GM18505 (cell line): ENCODE results near the gene SMIM27.
"Not testable (repeated sequence)": the region's sequence is repeated elsewhere in the genome, so short reads cannot be mapped to it uniquely, and the experiment has no call there.

Source experiments
- ATAC-seq: cut with Tn5 transposase; IDR thresholded peaks from one replicate; pipeline ENCODE4 v1.9.1; 2021; ENCODE audit not compliant: unreplicated experiment
- POLR2A ChIP-seq: IDR thresholded peaks from 4 replicates; pipeline ENCODE4 v1.6.1; 2011; ENCODE audit warnings: borderline replicate concordance; ENCODE audit not compliant: insufficient read depth, insufficient read length; ENCODE audit errors: extremely low read depth

SMIM27 gene

GRCh38 chr9:32552172-32552872 lies at the start of gene SMIM27, which contains the start of gene TOPORS:
TSS of gene SMIM27 (plus strand) at chr9:32552327. CDS start at chr9:32552435, 108 bp downstream.
TSS of gene TOPORS (minus strand) at chr9:32552586. CDS start at chr9:32552436, 150 bp downstream.
- peak; percentile 91 for TF ChIP-seq POLR2A
- ATAC-seq: peak; percentile 73

GRCh38 chr9:32502464-32502863 lies 49.7 kb upstream of the SMIM27 start:
- no peak for TF ChIP-seq POLR2A
- no peak for ATAC-seq

- TF ChIP-seq POLR2A: no peak
- ATAC-seq: no peak
These were observed 49.1 kb upstream of the SMIM27 start for GRCh38 chr9:32503008-32503407.

- ATAC-seq: no peak
- no peak for TF ChIP-seq POLR2A
These were observed 43.4 kb upstream of the SMIM27 start for GRCh38 chr9:32508728-32509127.

- ATAC-seq: no peak
- TF ChIP-seq POLR2A: no peak
These were observed 35.9 kb upstream of the SMIM27 start for GRCh38 chr9:32516241-32516640.

GRCh38 chr9:32518276-32518675 lies 33.9 kb upstream of the SMIM27 start:
- no peak for TF ChIP-seq POLR2A
- no peak for ATAC-seq

- TF ChIP-seq POLR2A: no peak
- ATAC-seq: no peak
These were observed 28.2 kb upstream of the SMIM27 start for GRCh38 chr9:32523910-32524309.

GRCh38 chr9:32524558-32524891 lies 27.6 kb upstream of the SMIM27 start:
- ATAC-seq: not testable (repeated sequence)

- no peak for TF ChIP-seq POLR2A
- no peak for ATAC-seq
These were observed 27.0 kb upstream of the SMIM27 start for GRCh38 chr9:32524892-32525708.

GRCh38 chr9:32525709-32526030 lies 26.5 kb upstream of the SMIM27 start:
- TF ChIP-seq POLR2A: no peak
- ATAC-seq: no peak

GRCh38 chr9:32526041-32526706 lies 26.0 kb upstream of the SMIM27 start, which contains the start of gene RIGI:
TSS of gene RIGI (minus strand) at chr9:32526196. CDS start at chr9:32526166, 30 bp downstream.
- peak; percentile 54 for TF ChIP-seq POLR2A
- peak; percentile 71 for ATAC-seq

GRCh38 chr9:32526707-32527048 lies 25.4 kb upstream of the SMIM27 start:
- TF ChIP-seq POLR2A: no peak
- ATAC-seq: no peak

GRCh38 chr9:32533336-32533735 lies 18.8 kb upstream of the SMIM27 start:
- TF ChIP-seq POLR2A: no peak
- ATAC-seq: no peak

GRCh38 chr9:32533816-32534215 lies 18.3 kb upstream of the SMIM27 start:
- TF ChIP-seq POLR2A: no peak
- no peak for ATAC-seq
